ENCODE measurements around the gene DYRK1A. TPM values are rescaled to one million over a fixed set of nuclear protein-coding genes. Genes with fewer than 3 reads are reported as not detected.

DYRK1A gene
- total RNA-seq, 2 experiments from 2014 or later: 58.4 to 65.1 TPM

GRCh38 chr21:37402251-37402867 is 35.8 kb downstream of the DYRK1A start:
- POLR2A ChIA-PET: interaction anchor here (0.7 kb wide), 1 partner anchor 21 kb away, joined by 3 read pairs; no protein-coding TSS in a partner anchor
- DNase-seq (ENCODE audit: low spot score): no peak
- Histone ChIP-seq H4K20me1 (ENCODE audit: insufficient read depth, low read length) (peaks cover 31% of the 10 kb centered on the region; the same call in 1 of the 2 replicates), H3K27ac (ENCODE audit: low read depth, low read length, poor library complexity, severe bottlenecking) (no peak overlapping the region), H3K9me3 (ENCODE audit: low read length) (peaks cover 30% of the 10 kb centered on the region; the same call in 1 of the 2 replicates), H3K4me2 (ENCODE audit: low read length) (no peak overlapping the region), H2AFZ (ENCODE audit: low read length) (no peak overlapping the region), H3K4me1 (ENCODE audit: insufficient read depth, low read length, poor library complexity, severe bottlenecking) (no peaks in the 10 kb centered on the region), H3K9me2 (ENCODE audit: insufficient read depth, low read length) (no peaks in the 10 kb centered on the region), H3K79me2 (ENCODE audit: insufficient read depth, low read depth, low read length) (peaks cover 100% of the 10 kb centered on the region), H3K4me3 (ENCODE audit: low read depth, low read length, poor library complexity, severe bottlenecking) (no peak overlapping the region), H3K36me3 (ENCODE audit: insufficient read depth, low read length) (peaks cover 47% of the 10 kb centered on the region)
- TF ChIP-seq CTCF (conservative IDR thresholded peaks at IDR 0.05; ENCODE audit: low read length): no peak
- TF ChIP-seq EZH2phosphoT487 (IDR thresholded peaks at IDR 0.05; ENCODE audit: borderline replicate concordance, low read depth, low read length): no peak
- CTCF ChIA-PET (ENCODE audit: unreplicated experiment): no interaction called here
- intact Hi-C loops (cut with micrococcal nuclease; ENCODE audit: unreplicated experiment): no loop called here
- BruUV-seq (replicated peaks): no TSS peak

DNA sequence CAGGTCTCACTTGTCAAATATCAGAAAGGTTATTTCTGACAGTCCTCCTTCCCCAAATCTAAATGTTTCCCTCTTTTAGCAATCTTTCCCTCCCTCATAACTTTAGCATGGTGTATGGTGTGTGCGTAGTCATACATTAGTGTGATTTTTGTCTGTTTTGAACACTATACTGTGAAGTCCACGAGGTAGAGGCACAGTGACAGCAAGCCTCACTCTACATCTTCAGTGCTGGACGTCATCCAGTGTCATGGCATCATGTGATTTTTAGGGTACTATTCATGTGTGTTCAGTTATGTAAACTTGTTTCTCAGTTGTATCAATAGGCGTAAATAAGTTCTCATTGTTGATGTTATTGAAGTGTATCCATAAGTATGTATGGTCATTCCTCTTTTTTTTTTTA is 39.1 kb downstream of the DYRK1A start:
- ChIA-PET POLR2A (no interaction called here), CTCF (ENCODE audit: unreplicated experiment) (no interaction called here)
- TF ChIP-seq CTCF (conservative IDR thresholded peaks at IDR 0.05; ENCODE audit: low read length) (no peak), EZH2phosphoT487 (IDR thresholded peaks at IDR 0.05; ENCODE audit: borderline replicate concordance, low read depth, low read length) (no peak)
- DNase-seq (ENCODE audit: low spot score): no peak
- BruUV-seq (replicated peaks): no TSS peak
- Histone ChIP-seq H3K9me2 (ENCODE audit: insufficient read depth, low read length) (no peaks in the 10 kb centered on the region), H3K36me3 (ENCODE audit: insufficient read depth, low read length) (peaks cover 45% of the 10 kb centered on the region), H3K4me1 (ENCODE audit: insufficient read depth, low read length, poor library complexity, severe bottlenecking) (no peaks in the 10 kb centered on the region), H3K27ac (ENCODE audit: low read depth, low read length, poor library complexity, severe bottlenecking) (no peak overlapping the region), H3K4me3 (ENCODE audit: low read depth, low read length, poor library complexity, severe bottlenecking) (no peak overlapping the region), H4K20me1 (ENCODE audit: insufficient read depth, low read length) (peaks cover 43% of the 10 kb centered on the region; the same call in 1 of the 2 replicates), H3K9me3 (ENCODE audit: low read length) (peaks cover 21% of the 10 kb centered on the region; the same call in 1 of the 2 replicates), H2AFZ (ENCODE audit: low read length) (no peak overlapping the region), H3K4me2 (ENCODE audit: low read length) (no peak overlapping the region), H3K79me2 (ENCODE audit: insufficient read depth, low read depth, low read length) (peaks cover 100% of the 10 kb centered on the region)
- intact Hi-C loops (cut with micrococcal nuclease; ENCODE audit: unreplicated experiment): no loop called here

DNA sequence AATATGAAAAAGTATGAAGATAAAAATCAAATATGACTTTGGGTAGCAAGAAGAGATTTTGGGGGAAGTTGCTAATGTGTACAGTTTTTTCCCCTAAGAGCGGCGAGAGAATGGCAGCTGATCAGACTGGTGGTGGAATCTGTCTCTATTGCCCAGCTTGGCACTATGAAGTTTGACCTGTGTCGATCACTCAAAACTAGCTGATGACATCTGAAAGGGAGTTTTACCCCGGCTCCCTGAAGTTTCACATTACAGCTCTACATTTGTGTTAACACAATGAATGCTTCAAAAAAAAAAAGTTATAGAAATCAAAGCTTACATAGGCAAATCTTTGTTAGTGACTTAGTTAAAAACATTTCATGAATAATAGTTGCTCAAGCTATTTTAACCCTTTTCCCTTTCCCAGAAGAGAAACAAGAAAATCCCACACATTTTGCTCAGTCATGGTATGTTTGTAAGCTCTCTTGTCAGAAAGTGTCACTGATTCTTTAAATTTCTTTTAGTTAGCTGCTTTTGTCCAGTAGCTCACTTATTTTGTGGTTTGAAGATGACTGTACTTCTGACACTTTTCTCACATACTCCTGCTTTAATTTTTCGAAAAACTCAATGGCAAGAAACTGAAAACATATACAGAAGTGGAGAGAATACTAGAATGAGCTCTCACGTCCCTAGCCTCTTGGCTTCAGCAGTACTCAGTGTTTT is 41.3 kb downstream of the DYRK1A start:
- Histone ChIP-seq H4K20me1 (ENCODE audit: insufficient read depth, low read length) (peaks cover 60% of the 10 kb centered on the region), H3K9me2 (ENCODE audit: insufficient read depth, low read length) (no peaks in the 10 kb centered on the region), H3K4me3 (ENCODE audit: low read depth, low read length, poor library complexity, severe bottlenecking) (no peak overlapping the region), H3K79me2 (ENCODE audit: insufficient read depth, low read depth, low read length) (peaks cover 100% of the 10 kb centered on the region), H2AFZ (ENCODE audit: low read length) (no peak overlapping the region), H3K27ac (ENCODE audit: low read depth, low read length, poor library complexity, severe bottlenecking) (no peak overlapping the region), H3K9me3 (ENCODE audit: low read length) (peaks cover 4% of the 10 kb centered on the region; the same call in 1 of the 2 replicates), H3K4me1 (ENCODE audit: insufficient read depth, low read length, poor library complexity, severe bottlenecking) (peaks cover 6% of the 10 kb centered on the region), H3K36me3 (ENCODE audit: insufficient read depth, low read length) (peaks cover 42% of the 10 kb centered on the region), H3K4me2 (ENCODE audit: low read length) (no peak overlapping the region)
- intact Hi-C loops (cut with micrococcal nuclease; ENCODE audit: unreplicated experiment): no loop called here
- BruUV-seq (replicated peaks): no TSS peak
- ChIA-PET POLR2A (interaction anchor here (0.6 to 1.6 kb wide), 7 partner anchors 9 to 392 kb away, joined by 3 to 8 read pairs (median 3); no protein-coding TSS in a partner anchor), CTCF (ENCODE audit: unreplicated experiment) (no interaction called here)
- TF ChIP-seq CTCF (conservative IDR thresholded peaks at IDR 0.05; ENCODE audit: low read length): no peak
- no peak for TF ChIP-seq EZH2phosphoT487 (IDR thresholded peaks at IDR 0.05; ENCODE audit: borderline replicate concordance, low read depth, low read length)
- no peak for DNase-seq (ENCODE audit: low spot score)
